SJCRH30 (cell line): ENCODE measurements around the gene BABAM2. TPM values are rescaled to one million over a fixed set of nuclear protein-coding genes. Genes with fewer than 3 reads are reported as not detected.
"Not testable (repeated sequence)": the region's sequence is repeated elsewhere in the genome, so short reads cannot be mapped to it uniquely, and the experiment has no call there.

Experiments
- DNase-seq, 2 experiments: peaks; one replicate each; pipeline ENCODE4 v3.0.0-alpha.2; 2015 to 2020
- H3K27ac ChIP-seq: fragments of 250-450 bp; sonication (Bioruptor Pico); 2 replicates; pipeline ENCODE4 v1.5.1; 2020; ENCODE audit warnings: mild to moderate bottlenecking, moderate library complexity
- H3K27me3 ChIP-seq: fragments of 250-450 bp; sonication (Bioruptor Pico); 2 replicates; pipeline ENCODE4 v1.5.1; 2020; ENCODE audit warnings: mild to moderate bottlenecking, moderate library complexity
- H3K36me3 ChIP-seq: fragments of 250-450 bp; sonication (Bioruptor Pico); 2 replicates; pipeline ENCODE4 v1.5.1; 2020; ENCODE audit warnings: mild to moderate bottlenecking, moderate library complexity
- H3K4me1 ChIP-seq: fragments of 250-450 bp; sonication (Bioruptor Pico); 2 replicates; pipeline ENCODE4 v1.5.1; 2020; ENCODE audit warnings: mild to moderate bottlenecking, moderate library complexity
- H3K4me3 ChIP-seq: fragments of 250-450 bp; sonication (Bioruptor Pico); 2 replicates; pipeline ENCODE4 v1.5.1; 2020; ENCODE audit warnings: mild to moderate bottlenecking, moderate library complexity
- H3K9me3 ChIP-seq: fragments of 250-450 bp; sonication (Bioruptor Pico); replicated peaks from 2 replicates; pipeline ENCODE4 v1.5.1; 2020; ENCODE audit warnings: mild to moderate bottlenecking, moderate library complexity
- total RNA-seq: library from RNA; depleted of rRNA; stranded (reverse); fragments of >200 nt; shearing (Covaris generic); gene quantifications from 2 replicates; pipeline ENCODE4 v1.2.3, GENCODE V29; 2014

The BABAM2 gene
- total RNA-seq, 1 experiment from 2014 or later: 37.3 TPM

DNA sequence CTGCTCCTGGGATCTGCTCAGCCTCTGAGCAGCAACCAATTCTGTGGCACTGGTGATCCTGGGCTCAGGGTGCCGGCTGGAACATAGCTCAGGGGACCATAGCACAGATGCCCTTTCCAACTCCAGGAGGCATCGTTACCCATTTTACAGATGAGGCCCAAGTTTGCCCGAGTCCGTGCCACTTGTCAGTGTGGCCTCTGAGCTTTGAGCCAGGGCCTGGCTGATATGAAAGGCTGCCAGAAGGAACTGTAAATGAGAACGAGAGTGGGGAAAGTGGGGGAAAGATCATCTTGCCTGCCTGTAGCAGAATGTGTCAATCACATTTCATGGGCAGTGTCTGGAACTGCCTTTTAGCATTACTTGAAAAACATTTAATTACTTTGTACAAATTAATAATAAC is 478.8 kb downstream of the BABAM2 start:
- Histone ChIP-seq H3K4me3 (no peak overlapping the region), H3K4me1 (peaks cover 39% of the 10 kb centered on the region), H3K36me3 (no peaks in the 10 kb centered on the region), H3K27me3 (no peaks in the 10 kb centered on the region), H3K27ac (no peak overlapping the region), H3K9me3 (peaks cover 9% of the 10 kb centered on the region; the same call in 1 of the 2 replicates)
- no peak for DNase-seq

DNA sequence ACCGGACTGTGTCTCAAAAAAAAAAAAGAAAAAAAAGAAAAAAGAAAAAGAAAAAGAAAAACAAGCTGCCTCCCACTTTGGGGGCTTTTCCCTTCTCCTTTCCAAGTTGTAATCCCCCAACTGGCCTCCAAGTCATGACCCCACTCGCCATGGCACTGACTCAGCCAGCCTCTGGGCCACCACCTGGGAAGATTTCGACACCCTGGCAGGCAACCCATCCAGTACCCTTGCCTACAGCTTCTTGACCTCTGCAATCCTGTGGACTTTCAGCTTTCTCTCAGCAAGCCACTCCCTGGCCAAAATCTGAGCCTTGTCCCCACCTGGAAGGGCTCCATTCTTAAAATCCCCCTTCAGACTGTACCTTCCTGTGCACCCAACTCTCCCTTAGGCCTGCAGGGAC is 479.8 kb downstream of the BABAM2 start:
- peaks cover 29% of the 10 kb centered on the region for H3K4me1 ChIP-seq
- no peak overlapping the region for H3K4me3 ChIP-seq
- no peaks in the 10 kb centered on the region for H3K27me3 ChIP-seq
- peaks cover 9% of the 10 kb centered on the region; the same call in 1 of the 2 replicates for H3K9me3 ChIP-seq
- no peaks in the 10 kb centered on the region for H3K36me3 ChIP-seq
- no peak for DNase-seq
- no peak overlapping the region for H3K27ac ChIP-seq

DNA sequence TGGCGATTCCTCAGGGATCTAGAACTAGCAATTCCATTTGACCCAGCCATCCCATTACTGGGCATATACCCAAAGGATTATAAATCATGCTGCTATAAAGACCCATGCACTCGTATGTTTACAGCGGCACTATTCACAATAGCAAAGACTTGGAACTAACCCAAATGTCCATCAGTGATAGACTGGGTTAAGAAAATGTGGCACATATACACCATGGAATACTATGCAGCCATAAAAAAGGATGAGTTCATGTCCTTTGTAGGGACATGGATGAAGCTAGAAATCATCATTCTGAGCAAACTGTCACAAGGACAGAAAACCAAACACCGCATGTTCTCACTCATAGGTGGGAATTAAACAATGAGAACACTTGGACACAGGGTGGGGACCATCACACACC is 481.2 kb downstream of the BABAM2 start:
- not testable (repeated sequence) for H3K27me3 ChIP-seq, H3K27ac ChIP-seq, H3K4me3 ChIP-seq, H3K36me3 ChIP-seq, DNase-seq, H3K9me3 ChIP-seq
- H3K4me1 ChIP-seq: peaks cover 15% of the 10 kb centered on the region

DNA sequence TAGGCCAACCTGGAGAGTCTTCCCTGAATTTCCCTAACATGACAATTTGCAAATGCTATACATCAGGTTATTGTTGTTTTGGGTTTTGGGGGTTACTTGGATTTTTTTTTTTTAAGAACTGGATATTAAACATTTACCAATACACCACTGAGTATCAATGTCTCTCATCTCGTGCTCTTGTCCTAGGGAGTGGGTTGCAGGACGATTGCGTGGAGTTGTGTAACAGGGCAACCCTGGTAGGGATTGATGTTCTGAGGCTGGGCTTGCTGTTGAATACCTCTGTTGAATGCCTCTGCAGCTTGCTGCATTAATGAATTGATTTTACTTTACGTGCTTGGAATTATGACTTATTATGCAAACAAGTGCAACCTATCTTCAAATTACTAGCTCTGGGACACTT is 483.3 kb downstream of the BABAM2 start:
- no peaks in the 10 kb centered on the region for H3K36me3 ChIP-seq
- no peaks in the 10 kb centered on the region for H3K27me3 ChIP-seq
- DNase-seq: no peak
- H3K27ac ChIP-seq: no peak overlapping the region
- H3K4me3 ChIP-seq: no peak overlapping the region
- H3K4me1 ChIP-seq: peaks cover 24% of the 10 kb centered on the region
- peaks cover 9% of the 10 kb centered on the region; the same call in 1 of the 2 replicates for H3K9me3 ChIP-seq

DNA sequence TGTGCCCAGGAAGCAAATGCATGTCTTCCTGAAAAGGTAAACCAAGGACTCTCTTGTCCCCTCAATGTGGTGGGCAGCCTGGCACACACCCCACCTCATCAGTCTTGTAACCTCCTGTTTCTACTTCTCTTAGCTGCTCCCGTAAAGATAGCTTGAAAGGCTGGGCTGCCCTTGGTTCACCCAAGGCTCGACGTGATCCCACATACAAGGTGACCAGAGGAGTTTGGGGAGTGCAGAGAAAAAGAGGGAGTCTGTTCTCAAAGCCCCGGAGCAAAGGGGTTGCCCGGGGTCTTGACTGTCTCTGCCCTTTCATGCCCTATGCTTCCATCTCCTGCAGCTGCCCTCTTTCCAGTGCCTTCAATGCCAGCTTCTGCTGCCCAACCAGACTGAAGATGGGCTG is 483.8 kb downstream of the BABAM2 start:
- Histone ChIP-seq H3K4me1 (peaks cover 28% of the 10 kb centered on the region), H3K4me3 (no peak overlapping the region), H3K27me3 (no peaks in the 10 kb centered on the region), H3K27ac (no peak overlapping the region), H3K9me3 (peaks cover 9% of the 10 kb centered on the region; the same call in 1 of the 2 replicates), H3K36me3 (no peaks in the 10 kb centered on the region)
- DNase-seq: no peak

DNA sequence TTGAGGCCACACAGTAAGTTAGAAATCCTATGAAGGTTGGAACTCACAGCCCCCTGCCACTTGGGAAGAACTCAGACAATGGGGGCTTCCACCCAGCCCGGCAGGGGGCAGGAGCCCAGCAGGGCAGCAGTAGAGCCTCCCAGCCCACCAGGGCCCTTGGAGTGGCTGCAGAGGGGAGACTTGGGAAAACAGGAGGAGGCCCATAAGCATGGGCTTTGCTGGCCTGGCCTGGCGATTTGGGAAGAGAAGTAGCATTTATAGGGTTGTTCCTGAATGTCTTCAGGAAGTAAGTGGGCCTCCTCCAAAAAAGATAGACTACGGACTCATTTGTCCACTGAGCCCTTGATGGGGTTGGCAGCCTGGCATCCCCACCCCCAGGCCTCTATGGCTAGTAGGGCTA is 484.7 kb downstream of the BABAM2 start:
- peaks cover 9% of the 10 kb centered on the region; the same call in 1 of the 2 replicates for H3K9me3 ChIP-seq
- no peak overlapping the region for H3K27ac ChIP-seq
- DNase-seq: no peak
- H3K4me3 ChIP-seq: no peak overlapping the region
- peaks cover 30% of the 10 kb centered on the region for H3K4me1 ChIP-seq
- no peaks in the 10 kb centered on the region for H3K36me3 ChIP-seq
- H3K27me3 ChIP-seq: no peaks in the 10 kb centered on the region

DNA sequence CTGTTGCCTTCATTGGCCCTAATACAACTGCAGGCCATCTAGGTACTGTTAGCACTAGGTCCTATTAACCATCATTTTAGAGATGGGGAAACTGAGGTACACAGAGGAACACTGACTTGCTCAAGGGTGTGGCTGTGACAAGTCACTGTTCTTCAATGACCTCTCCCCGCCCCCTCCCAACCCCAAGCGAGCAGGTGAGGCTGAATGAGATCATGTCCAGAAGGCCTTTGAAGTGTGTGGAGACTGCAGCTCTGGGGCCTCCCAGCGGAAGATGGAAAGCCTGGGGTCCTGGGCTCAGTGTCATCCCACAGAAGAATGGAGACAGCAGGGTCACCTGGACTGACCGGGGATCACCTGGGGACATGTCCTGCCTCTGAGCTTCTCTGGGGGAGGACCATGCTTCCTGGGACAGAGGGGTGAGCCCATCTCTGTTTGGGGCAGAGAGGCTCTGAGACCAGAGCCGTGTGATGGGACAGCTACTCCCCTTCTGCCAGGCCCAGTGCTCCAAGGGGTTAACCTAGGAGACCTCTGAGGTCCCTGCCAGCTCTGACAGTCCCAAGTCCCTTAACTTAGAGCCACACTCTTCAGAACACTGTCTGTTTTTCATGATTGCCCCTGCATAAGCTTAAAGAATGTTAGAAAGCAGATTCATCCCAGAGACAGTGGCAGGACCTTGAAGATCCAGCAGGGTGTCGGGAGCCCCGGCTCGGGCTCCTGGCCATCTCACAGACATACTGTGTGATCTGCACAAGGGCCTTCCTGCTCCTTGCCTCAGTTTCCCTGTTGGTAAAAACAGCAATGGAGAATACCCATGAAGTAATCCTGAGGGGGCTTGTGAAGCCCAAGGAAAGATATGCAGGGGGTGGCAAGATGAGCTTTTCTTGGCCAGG is 485.5 kb downstream of the BABAM2 start:
- no peaks in the 10 kb centered on the region for H3K27me3 ChIP-seq
- DNase-seq: no peak
- no peak overlapping the region for H3K4me3 ChIP-seq
- H3K27ac ChIP-seq: no peak overlapping the region
- H3K4me1 ChIP-seq: peaks cover 22% of the 10 kb centered on the region
- H3K9me3 ChIP-seq: peaks cover 9% of the 10 kb centered on the region; the same call in 1 of the 2 replicates
- no peaks in the 10 kb centered on the region for H3K36me3 ChIP-seq

DNA sequence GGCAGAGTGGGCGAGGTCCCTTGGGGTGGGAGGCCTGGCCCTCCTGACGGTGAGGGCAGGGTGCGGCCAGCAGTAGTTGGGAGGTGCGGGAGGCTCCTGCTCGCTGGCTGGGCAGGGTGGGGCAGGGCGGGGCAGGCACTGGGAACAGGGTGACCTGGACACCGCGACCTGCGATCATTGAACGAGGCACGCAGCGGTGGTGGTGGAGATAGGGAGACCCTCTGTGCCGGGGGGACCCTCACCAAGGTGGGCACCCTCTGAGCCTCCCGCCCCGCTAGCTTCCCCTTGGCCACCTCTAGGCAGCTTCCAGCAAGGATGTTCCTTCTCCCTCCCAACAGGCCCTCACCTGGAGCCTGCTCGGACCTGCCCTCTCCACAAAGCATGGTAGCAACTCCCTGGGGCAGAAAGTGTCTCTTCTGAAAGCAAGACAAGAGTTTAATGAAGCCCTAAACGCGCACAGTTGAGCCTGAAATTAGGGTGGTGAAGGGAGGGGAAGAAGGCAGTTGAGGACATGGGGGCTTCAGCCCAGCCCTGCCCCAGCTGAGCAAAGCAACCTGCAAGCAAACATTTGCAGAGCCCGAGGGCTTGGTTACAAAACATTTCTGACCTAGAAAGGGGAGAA is 486.8 kb downstream of the BABAM2 start:
- Histone ChIP-seq H3K27me3 (no peaks in the 10 kb centered on the region), H3K27ac (no peak overlapping the region), H3K4me1 (peaks cover 19% of the 10 kb centered on the region), H3K36me3 (no peaks in the 10 kb centered on the region), H3K9me3 (peaks cover under 1% of the 10 kb centered on the region; the same call in 1 of the 2 replicates), H3K4me3 (no peak overlapping the region)
- DNase-seq: no peak

DNA sequence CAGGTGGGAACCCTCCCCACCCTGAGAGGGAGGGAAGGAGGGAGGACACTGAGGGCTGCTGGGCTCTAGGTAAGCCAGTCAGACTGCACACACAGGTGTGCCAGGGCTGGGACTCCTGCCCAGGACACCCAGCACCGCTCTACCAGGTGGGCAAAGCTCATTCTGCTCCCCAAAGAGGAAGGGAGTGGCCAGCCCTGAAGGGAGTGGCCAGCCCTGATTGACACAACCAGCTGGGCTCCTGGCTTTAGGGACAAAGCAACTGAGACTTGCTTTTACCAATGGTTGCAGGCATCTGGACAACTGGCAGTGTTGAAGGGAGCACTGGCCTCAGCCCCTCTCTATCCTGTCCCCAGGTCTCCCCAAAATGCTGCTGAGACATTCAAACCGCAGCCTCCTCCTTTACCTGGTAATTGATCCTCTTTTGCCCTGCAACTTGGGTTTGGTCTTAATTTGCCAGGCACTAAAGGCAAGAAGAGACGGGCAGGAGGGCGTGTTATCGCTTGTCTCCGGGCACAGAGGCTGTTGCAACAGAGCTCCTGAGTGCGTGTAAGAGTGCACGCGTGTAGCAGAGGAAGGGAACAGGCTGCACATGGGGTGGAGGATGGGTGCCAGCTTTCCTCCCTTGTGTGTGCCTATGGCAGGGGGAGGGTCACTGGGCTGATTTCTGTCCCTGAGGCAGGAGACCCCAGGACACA is 487.6 kb downstream of the BABAM2 start:
- Histone ChIP-seq H3K27ac (peak overlapping the region; percentile 71), H3K36me3 (no peaks in the 10 kb centered on the region), H3K9me3 (no peaks in the 10 kb centered on the region), H3K4me3 (peak overlapping the region; percentile 49), H3K27me3 (no peaks in the 10 kb centered on the region), H3K4me1 (peaks cover 19% of the 10 kb centered on the region)
- DNase-seq: peak; percentile 97 to 98

DNA sequence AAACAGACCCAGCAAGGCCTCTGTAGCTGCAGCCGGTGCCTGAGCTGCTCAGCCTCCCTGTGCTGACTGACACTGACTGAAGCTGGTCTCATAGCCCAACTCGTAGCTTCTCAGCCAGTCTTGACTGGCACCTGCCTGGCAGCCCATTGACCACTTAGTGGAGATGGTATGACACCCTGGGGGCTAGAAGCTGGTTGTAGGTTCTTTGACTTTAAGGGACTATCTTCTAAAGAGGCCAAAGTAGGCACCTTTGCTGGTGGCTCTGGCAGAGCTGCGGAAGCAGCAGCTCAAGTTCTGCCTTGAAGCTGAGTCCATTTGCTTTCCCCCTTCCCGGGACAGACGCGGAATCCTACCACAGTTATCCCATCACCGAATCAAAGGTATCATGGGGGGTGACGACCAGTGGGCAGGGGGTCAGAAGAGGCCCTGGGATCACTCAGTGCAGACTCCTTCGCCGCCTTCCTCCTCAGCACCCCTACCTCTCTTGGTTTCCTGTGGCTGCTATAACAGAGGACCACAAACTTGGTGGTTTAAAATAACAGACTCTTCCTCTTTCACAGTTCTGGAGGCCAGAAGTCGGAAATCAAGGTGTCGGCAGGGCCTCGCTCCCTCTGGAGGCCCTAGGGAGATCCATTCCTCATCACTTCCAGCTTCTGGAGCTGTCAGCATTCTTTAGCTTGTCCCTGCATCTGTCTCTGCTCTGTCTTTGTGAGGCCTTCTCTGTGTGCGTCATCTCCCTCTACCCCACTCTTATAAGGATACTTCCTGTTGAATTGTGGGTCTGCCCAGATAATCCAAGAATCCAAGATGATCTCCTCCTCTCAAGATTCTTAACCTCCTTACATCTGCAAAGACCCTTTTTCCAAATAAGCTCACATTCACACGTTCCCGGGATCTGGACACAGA is 488.4 kb downstream of the BABAM2 start:
- H3K4me1 ChIP-seq: peaks cover 19% of the 10 kb centered on the region
- H3K27me3 ChIP-seq: no peaks in the 10 kb centered on the region
- H3K9me3 ChIP-seq: no peaks in the 10 kb centered on the region
- H3K36me3 ChIP-seq: no peaks in the 10 kb centered on the region
- no peak for DNase-seq
- H3K4me3 ChIP-seq: peak overlapping the region; percentile 49
- peak overlapping the region; percentile 71 for H3K27ac ChIP-seq

DNA sequence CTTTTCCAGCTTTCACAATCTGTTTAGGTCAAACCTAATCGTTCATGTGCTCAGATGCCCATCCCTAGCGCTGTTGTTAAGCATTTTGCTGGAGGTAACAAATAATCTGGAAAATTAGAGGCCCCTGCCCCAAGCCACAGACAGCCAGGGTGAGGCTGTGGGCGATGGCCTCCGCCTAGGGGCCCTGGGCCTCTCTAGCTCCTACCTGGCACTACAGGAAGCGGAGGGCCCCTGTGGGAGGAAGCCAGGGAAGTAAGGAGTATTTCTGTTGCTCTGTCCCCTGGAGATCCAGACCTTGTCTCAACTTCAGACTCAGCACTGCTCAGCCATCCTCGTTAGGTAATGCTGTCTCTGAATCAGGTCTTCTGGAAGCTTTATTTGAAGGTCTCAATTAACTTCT is 489.7 kb downstream of the BABAM2 start:
- H3K27me3 ChIP-seq: no peaks in the 10 kb centered on the region
- H3K27ac ChIP-seq: no peak overlapping the region
- no peaks in the 10 kb centered on the region for H3K36me3 ChIP-seq
- H3K4me3 ChIP-seq: no peak overlapping the region
- H3K4me1 ChIP-seq: peaks cover 19% of the 10 kb centered on the region
- no peaks in the 10 kb centered on the region for H3K9me3 ChIP-seq
- no peak for DNase-seq

DNA sequence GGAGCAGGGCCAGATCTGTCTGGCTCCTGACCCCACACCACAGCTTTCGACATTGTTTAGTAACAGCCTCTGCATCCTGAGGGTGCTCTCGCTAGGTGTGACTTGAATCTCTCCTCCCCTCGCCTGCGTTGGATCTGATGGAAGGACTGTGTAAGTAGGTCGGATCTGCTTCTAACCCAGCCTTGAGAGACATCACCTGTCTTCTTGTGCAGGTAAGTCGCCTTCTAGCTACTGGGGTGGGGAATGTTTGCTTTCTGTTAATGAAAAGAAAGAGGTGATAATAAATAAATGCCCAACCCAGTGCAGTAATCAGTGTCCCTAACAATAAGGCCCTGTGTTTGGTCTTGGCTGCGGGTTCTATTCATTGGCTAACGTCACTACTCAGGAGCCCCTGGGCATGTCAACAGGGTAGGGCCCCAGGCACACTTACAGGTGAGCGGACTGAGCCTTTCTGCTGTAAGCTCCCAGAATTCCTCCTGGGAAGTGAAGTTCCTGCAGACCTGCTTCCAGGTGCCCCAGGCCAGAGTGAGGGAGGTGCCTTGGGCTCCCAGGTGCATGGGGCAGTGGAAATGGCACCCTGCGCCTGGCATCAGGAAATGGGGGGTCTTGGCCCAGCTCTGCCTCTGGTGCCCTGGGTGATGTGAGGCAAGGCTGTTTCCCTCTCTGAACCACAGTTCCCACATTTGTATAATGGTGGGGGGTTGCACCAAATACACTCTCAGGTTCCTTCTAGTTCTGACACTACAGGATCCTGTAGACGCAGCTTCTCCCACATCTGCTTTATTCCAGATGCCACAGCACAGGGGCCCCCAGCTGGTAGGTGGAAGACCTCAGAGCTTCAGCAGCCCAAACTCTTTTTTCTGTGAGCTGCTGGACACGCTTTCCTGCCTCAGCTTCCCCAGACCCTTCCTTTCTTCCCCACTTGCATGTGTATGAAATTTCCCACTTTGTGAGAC is 491.0 kb downstream of the BABAM2 start:
- Histone ChIP-seq H3K4me1 (peaks cover 19% of the 10 kb centered on the region), H3K4me3 (no peak overlapping the region), H3K9me3 (no peaks in the 10 kb centered on the region)

DNA sequence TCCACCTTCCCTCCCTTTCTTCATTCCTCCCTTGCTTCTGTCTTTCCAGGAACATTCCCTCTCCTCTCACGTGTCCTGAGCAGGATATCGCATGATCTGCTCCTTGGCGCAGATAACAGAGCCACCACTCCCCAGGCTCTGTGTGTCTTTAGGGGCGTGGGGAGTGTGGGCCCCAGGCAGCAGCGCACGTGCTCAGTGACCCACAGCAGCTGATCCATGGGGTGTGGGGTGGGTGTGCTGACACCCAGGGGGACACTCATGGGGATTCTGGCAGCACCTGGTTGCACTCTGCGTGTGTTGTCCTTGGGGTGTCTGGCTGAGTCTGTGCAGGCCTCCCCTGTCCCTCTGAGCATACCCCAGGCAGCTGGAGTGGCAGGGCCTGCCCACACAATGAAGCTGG is 492.2 kb downstream of the BABAM2 start:
- H3K4me3 ChIP-seq: no peak overlapping the region
- no peak overlapping the region for H3K27ac ChIP-seq
- H3K36me3 ChIP-seq: no peaks in the 10 kb centered on the region
- DNase-seq: no peak
- no peaks in the 10 kb centered on the region for H3K27me3 ChIP-seq
- H3K4me1 ChIP-seq: peaks cover 21% of the 10 kb centered on the region
- H3K9me3 ChIP-seq: no peaks in the 10 kb centered on the region

More for the DNA sequence above, 491.0 kb downstream of the BABAM2 start:
- no peaks in the 10 kb centered on the region for H3K36me3 ChIP-seq
- DNase-seq: no peak
- no peak overlapping the region for H3K27ac ChIP-seq
- H3K27me3 ChIP-seq: no peaks in the 10 kb centered on the region
